DND-41 (cell line): ENCODE measurements around the gene GSDME.

ENCODE experiments used
- EZH2 ChIP-seq: IDR thresholded peaks from 3 replicates; pipeline ENCODE4 v1.6.1; 2012; ENCODE audit warnings: borderline replicate concordance, low read depth, mild to moderate bottlenecking, moderate library complexity, low read length, inconsistent platforms; ENCODE audit not compliant: severe bottlenecking
- TF ChIP-seq, protein P1 (sequence below): IDR thresholded peaks from 2 replicates; pipeline ENCODE4 v1.5.1; 2012; ENCODE audit warnings: borderline replicate concordance, low read length, moderate library complexity, mild to moderate bottlenecking; ENCODE audit not compliant: poor library complexity, severe bottlenecking; ENCODE audit errors: extremely low read depth

DNA sequence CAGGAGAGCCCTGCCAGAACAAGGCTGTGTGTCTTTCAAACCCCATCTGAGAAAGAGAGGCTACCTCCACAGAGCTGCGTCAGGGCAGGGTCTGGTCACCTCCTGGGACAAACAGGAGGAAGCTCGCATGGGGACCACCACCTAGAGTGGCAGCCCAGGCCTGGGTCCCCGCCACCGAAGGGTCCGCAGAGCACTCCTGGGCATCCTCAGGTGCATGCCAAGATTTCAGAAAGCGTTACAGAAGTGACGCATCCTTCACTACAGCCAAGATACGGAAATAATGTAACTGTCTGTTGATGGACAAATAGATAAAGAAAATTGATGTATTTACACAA is 42.6 kb downstream of the GSDME start:
- TF ChIP-seq EZH2, result no peak
- TF ChIP-seq, protein P1, sequence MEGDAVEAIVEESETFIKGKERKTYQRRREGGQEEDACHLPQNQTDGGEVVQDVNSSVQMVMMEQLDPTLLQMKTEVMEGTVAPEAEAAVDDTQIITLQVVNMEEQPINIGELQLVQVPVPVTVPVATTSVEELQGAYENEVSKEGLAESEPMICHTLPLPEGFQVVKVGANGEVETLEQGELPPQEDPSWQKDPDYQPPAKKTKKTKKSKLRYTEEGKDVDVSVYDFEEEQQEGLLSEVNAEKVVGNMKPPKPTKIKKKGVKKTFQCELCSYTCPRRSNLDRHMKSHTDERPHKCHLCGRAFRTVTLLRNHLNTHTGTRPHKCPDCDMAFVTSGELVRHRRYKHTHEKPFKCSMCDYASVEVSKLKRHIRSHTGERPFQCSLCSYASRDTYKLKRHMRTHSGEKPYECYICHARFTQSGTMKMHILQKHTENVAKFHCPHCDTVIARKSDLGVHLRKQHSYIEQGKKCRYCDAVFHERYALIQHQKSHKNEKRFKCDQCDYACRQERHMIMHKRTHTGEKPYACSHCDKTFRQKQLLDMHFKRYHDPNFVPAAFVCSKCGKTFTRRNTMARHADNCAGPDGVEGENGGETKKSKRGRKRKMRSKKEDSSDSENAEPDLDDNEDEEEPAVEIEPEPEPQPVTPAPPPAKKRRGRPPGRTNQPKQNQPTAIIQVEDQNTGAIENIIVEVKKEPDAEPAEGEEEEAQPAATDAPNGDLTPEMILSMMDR, result no peak
